ENCODE data around the gene SUOX.
"Not testable (repeated sequence)": the region's sequence is repeated elsewhere in the genome, so short reads cannot be mapped to it uniquely, and the experiment has no call there.

SUOX gene

GRCh38 chr12:55983232-55983842, 13.7 kb upstream of the SUOX start:
- Histone ChIP-seq H3K18ac (ENCODE audit: low read depth in 1 of 2, low read length in 2 of 2) (no peak overlapping the region), H3K27me3 (ENCODE audit: control insufficient read depth in 1 of 2, insufficient read depth in 1 of 2, low read length in 2 of 2) (no peaks in the 10 kb centered on the region), H3K4me2 (ENCODE audit: low read length, poor library complexity, severe bottlenecking) (no peak overlapping the region), H3K79me1 (replicated peaks; ENCODE audit: low read length, poor library complexity, severe bottlenecking) (peaks cover 9% of the 10 kb centered on the region), H4K91ac (ENCODE audit: low read length) (no peak overlapping the region), H2BK12ac (ENCODE audit: low read length in 2 of 2) (no peak overlapping the region), H2BK120ac (ENCODE audit: low read depth, low read length) (no peak overlapping the region), H2AK5ac (ENCODE audit: low read length, severe bottlenecking) (no peak overlapping the region), H3K23ac (ENCODE audit: low read length in 2 of 2) (no peak overlapping the region), H2BK5ac (ENCODE audit: low read depth, low read length, poor library complexity, severe bottlenecking) (no peak overlapping the region), H3K36me3 (ENCODE audit: control insufficient read depth in 1 of 2, insufficient read depth in 2 of 2, low read depth in 1 of 2, low read length in 2 of 2) (peaks cover 41 to 77% of the 10 kb centered on the region in 2 experiments), H3K4me1 (ENCODE audit: control insufficient read depth, insufficient read depth, low read depth, low read length) (peaks cover 6% of the 10 kb centered on the region), H2BK15ac (ENCODE audit: low read depth, poor library complexity, severe bottlenecking) (no peak overlapping the region), H3K4ac (ENCODE audit: low read depth in 1 of 2, low read length in 2 of 2) (no peak overlapping the region), H3K27ac (ENCODE audit: low read length, poor library complexity, severe bottlenecking) (no peak overlapping the region), H3K9me3 (ENCODE audit: control insufficient read depth, low read length) (no peaks in the 10 kb centered on the region), H3K14ac (ENCODE audit: low read length in 2 of 2) (no peak overlapping the region), H3K4me3 (ENCODE audit: insufficient read depth in 1 of 2, low read depth in 1 of 2, low read length in 2 of 2) (no peak overlapping the region), H3K9ac (ENCODE audit: low read length) (no peak overlapping the region), H4K8ac (ENCODE audit: low read length) (no peak overlapping the region), H2AFZ (ENCODE audit: low read depth, low read length) (no peak overlapping the region)
- 98% methylated on average over 3 of the region's 4 CpGs for WGBS
- no peak for DNase-seq

GRCh38 chr12:55984861-55985260, 12.2 kb upstream of the SUOX start:
- Histone ChIP-seq H2AK5ac (ENCODE audit: low read length, severe bottlenecking) (no peak overlapping the region), H2BK12ac (ENCODE audit: low read length in 2 of 2) (no peak overlapping the region), H2BK5ac (ENCODE audit: low read depth, low read length, poor library complexity, severe bottlenecking) (no peak overlapping the region), H2AFZ (ENCODE audit: low read depth, low read length) (no peak overlapping the region), H3K9me3 (ENCODE audit: control insufficient read depth, low read length) (no peaks in the 10 kb centered on the region), H3K79me1 (replicated peaks; ENCODE audit: low read length, poor library complexity, severe bottlenecking) (peaks cover 11% of the 10 kb centered on the region), H3K9ac (ENCODE audit: low read length) (no peak overlapping the region), H2BK15ac (ENCODE audit: low read depth, poor library complexity, severe bottlenecking) (no peak overlapping the region), H3K27ac (ENCODE audit: low read length, poor library complexity, severe bottlenecking) (no peak overlapping the region), H3K4me3 (ENCODE audit: insufficient read depth in 1 of 2, low read depth in 1 of 2, low read length in 2 of 2) (no peak overlapping the region), H3K14ac (ENCODE audit: low read length in 2 of 2) (no peak overlapping the region), H3K4ac (ENCODE audit: low read depth in 1 of 2, low read length in 2 of 2) (no peak overlapping the region), H2BK120ac (ENCODE audit: low read depth, low read length) (no peak overlapping the region), H3K36me3 (ENCODE audit: control insufficient read depth in 1 of 2, insufficient read depth in 2 of 2, low read depth in 1 of 2, low read length in 2 of 2) (peaks cover 53 to 80% of the 10 kb centered on the region in 2 experiments), H3K4me1 (ENCODE audit: control insufficient read depth, insufficient read depth, low read depth, low read length) (peaks cover 6% of the 10 kb centered on the region), H3K23ac (ENCODE audit: low read length in 2 of 2) (no peak overlapping the region), H3K27me3 (ENCODE audit: control insufficient read depth in 1 of 2, insufficient read depth in 1 of 2, low read length in 2 of 2) (no peaks in the 10 kb centered on the region), H3K18ac (ENCODE audit: low read depth in 1 of 2, low read length in 2 of 2) (no peak overlapping the region), H4K8ac (ENCODE audit: low read length) (no peak overlapping the region), H3K4me2 (ENCODE audit: low read length, poor library complexity, severe bottlenecking) (no peak overlapping the region), H4K91ac (ENCODE audit: low read length) (no peak overlapping the region)
- DNase-seq: no peak
- WGBS: 86% methylated on average over 1 of the region's 2 CpGs

- no peak overlapping the region for H3K23ac ChIP-seq (ENCODE audit: low read length in 2 of 2)
- H2BK5ac ChIP-seq (ENCODE audit: low read depth, low read length, poor library complexity, severe bottlenecking): no peak overlapping the region
- no peak overlapping the region for H3K9ac ChIP-seq (ENCODE audit: low read length)
- no peak overlapping the region for H4K91ac ChIP-seq (ENCODE audit: low read length)
- WGBS: 100% methylated on average over 1 of the region's 4 CpGs
- no peak overlapping the region for H4K8ac ChIP-seq (ENCODE audit: low read length)
- no peak overlapping the region for H3K4me2 ChIP-seq (ENCODE audit: low read length, poor library complexity, severe bottlenecking)
- no peaks in the 10 kb centered on the region for H3K27me3 ChIP-seq (ENCODE audit: control insufficient read depth in 1 of 2, insufficient read depth in 1 of 2, low read length in 2 of 2)
- peaks cover 6% of the 10 kb centered on the region for H3K4me1 ChIP-seq (ENCODE audit: control insufficient read depth, insufficient read depth, low read depth, low read length)
- peaks cover 11% of the 10 kb centered on the region for H3K79me1 ChIP-seq (replicated peaks; ENCODE audit: low read length, poor library complexity, severe bottlenecking)
- no peak overlapping the region for H2AFZ ChIP-seq (ENCODE audit: low read depth, low read length)
- no peaks in the 10 kb centered on the region for H3K9me3 ChIP-seq (ENCODE audit: control insufficient read depth, low read length)
- H3K14ac ChIP-seq (ENCODE audit: low read length in 2 of 2): no peak overlapping the region
- H3K27ac ChIP-seq (ENCODE audit: low read length, poor library complexity, severe bottlenecking): no peak overlapping the region
- H2BK120ac ChIP-seq (ENCODE audit: low read depth, low read length): no peak overlapping the region
- no peak overlapping the region for H3K18ac ChIP-seq (ENCODE audit: low read depth in 1 of 2, low read length in 2 of 2)
- H3K4me3 ChIP-seq (ENCODE audit: insufficient read depth in 1 of 2, low read depth in 1 of 2, low read length in 2 of 2): no peak overlapping the region
- H2AK5ac ChIP-seq (ENCODE audit: low read length, severe bottlenecking): no peak overlapping the region
- no peak overlapping the region for H2BK12ac ChIP-seq (ENCODE audit: low read length in 2 of 2)
- no peak overlapping the region for H3K4ac ChIP-seq (ENCODE audit: low read depth in 1 of 2, low read length in 2 of 2)
- no peak overlapping the region for H2BK15ac ChIP-seq (ENCODE audit: low read depth, poor library complexity, severe bottlenecking)
- peaks cover 54 to 81% of the 10 kb centered on the region in 2 experiments for H3K36me3 ChIP-seq (ENCODE audit: control insufficient read depth in 1 of 2, insufficient read depth in 2 of 2, low read depth in 1 of 2, low read length in 2 of 2)
- DNase-seq: no peak
These were observed 11.7 kb upstream of the SUOX start for GRCh38 chr12:55985341-55985740.

- not testable (repeated sequence) for H3K4me1 ChIP-seq (ENCODE audit: control insufficient read depth, insufficient read depth, low read depth, low read length); H3K27me3 ChIP-seq (ENCODE audit: control insufficient read depth in 1 of 2, insufficient read depth in 1 of 2, low read length in 2 of 2); H3K4me3 ChIP-seq (ENCODE audit: insufficient read depth in 1 of 2, low read depth in 1 of 2, low read length in 2 of 2); H3K27ac ChIP-seq (ENCODE audit: low read length, poor library complexity, severe bottlenecking); H3K4ac ChIP-seq (ENCODE audit: low read depth in 1 of 2, low read length in 2 of 2); H4K8ac ChIP-seq (ENCODE audit: low read length); H3K14ac ChIP-seq (ENCODE audit: low read length in 2 of 2); H2BK15ac ChIP-seq (ENCODE audit: low read depth, poor library complexity, severe bottlenecking); H3K18ac ChIP-seq (ENCODE audit: low read depth in 1 of 2, low read length in 2 of 2); H3K9me3 ChIP-seq (ENCODE audit: control insufficient read depth, low read length); DNase-seq; H2BK12ac ChIP-seq (ENCODE audit: low read length in 2 of 2); H4K91ac ChIP-seq (ENCODE audit: low read length); H2BK120ac ChIP-seq (ENCODE audit: low read depth, low read length); H3K9ac ChIP-seq (ENCODE audit: low read length); H2AK5ac ChIP-seq (ENCODE audit: low read length, severe bottlenecking); H3K4me2 ChIP-seq (ENCODE audit: low read length, poor library complexity, severe bottlenecking); H3K23ac ChIP-seq (ENCODE audit: low read length in 2 of 2); H2AFZ ChIP-seq (ENCODE audit: low read depth, low read length); H2BK5ac ChIP-seq (ENCODE audit: low read depth, low read length, poor library complexity, severe bottlenecking)
- H3K79me1 ChIP-seq (replicated peaks; ENCODE audit: low read length, poor library complexity, severe bottlenecking): peaks cover 11% of the 10 kb centered on the region
- 96% methylated on average over 7 of the region's 7 CpGs for WGBS
- H3K36me3 ChIP-seq (ENCODE audit: control insufficient read depth in 1 of 2, insufficient read depth in 2 of 2, low read depth in 1 of 2, low read length in 2 of 2): peaks cover 53 to 82% of the 10 kb centered on the region in 2 experiments
These were observed 11.1 kb upstream of the SUOX start for GRCh38 chr12:55985976-55986375.

All from mesenchymal stem cell (in vitro differentiated cells and primary cell).